Keratinocyte (primary cell): ENCODE measurements around the gene RAB1B. TPM values are rescaled to one million over a fixed set of nuclear protein-coding genes. Genes with fewer than 3 reads are reported as not detected.

Experiments used
- DNase-seq: peaks from one replicate; pipeline ENCODE4 v3.0.0-alpha.2; 2011; ENCODE audit warnings: low read depth, missing footprints, low spot score
- FAIRE-seq: peaks from 2 replicates; lab custom pipeline; 2011; peaks lifted over from hg19 to GRCh38; lab: Jason Lieb, UNC
- H2AFZ ChIP-seq: 2 replicates; pipeline ENCODE4 v1.6.0; 2012; ENCODE audit warnings: low read length, control low read depth, inconsistent platforms; ENCODE audit not compliant: control insufficient read depth
- H3K27ac ChIP-seq: 2 replicates; pipeline ENCODE4 v1.5.1; 2011; ENCODE audit warnings: low read length; ENCODE audit not compliant: control insufficient read depth, insufficient read depth
- H3K27me3 ChIP-seq: 3 replicates; pipeline ENCODE4 v1.6.0; 2011; ENCODE audit warnings: low read length; ENCODE audit not compliant: control insufficient read depth, insufficient read depth; ENCODE audit errors: extremely low read depth
- H3K36me3 ChIP-seq, 2 experiments: 2 replicates in 1 of 2; 3 replicates in 1 of 2; pipeline ENCODE4 v1.5.1; 2011; ENCODE audit warnings: low read length in 2 of 2, mild to moderate bottlenecking in 1 of 2; ENCODE audit not compliant: control insufficient read depth in 2 of 2, insufficient read depth in 2 of 2; ENCODE audit errors: extremely low read depth in 1 of 2
- H3K4me1 ChIP-seq: 3 replicates; pipeline ENCODE4 v1.5.1; 2011; ENCODE audit warnings: low read length; ENCODE audit not compliant: control insufficient read depth, insufficient read depth; ENCODE audit errors: extremely low read depth
- H3K4me2 ChIP-seq: 3 replicates; pipeline ENCODE4 v1.6.0; 2011; ENCODE audit warnings: low read depth, low read length; ENCODE audit not compliant: control insufficient read depth, insufficient read depth; ENCODE audit errors: extremely low read depth
- H3K4me3 ChIP-seq, 3 experiments: fragments of 200-600 bp in 1 of 3; sonication (generic) in 1 of 3; 2 replicates in 2 of 3; 3 replicates in 1 of 3; pipeline ENCODE4 v1.5.1; 2011 to 2016; ENCODE audit warnings: low read length in 3 of 3, mild to moderate bottlenecking in 3 of 3, control low read depth in 2 of 3, inconsistent platforms in 1 of 3, low read depth in 1 of 3, mixed read lengths in 1 of 3, mixed run types in 1 of 3, moderate library complexity in 1 of 3; ENCODE audit not compliant: control insufficient read depth in 2 of 3, insufficient read depth in 2 of 3; ENCODE audit errors: extremely low read depth in 1 of 3
- H3K79me2 ChIP-seq: 2 replicates; pipeline ENCODE4 v1.6.0; 2012; ENCODE audit warnings: low read length; ENCODE audit not compliant: control insufficient read depth, insufficient read depth
- H3K9ac ChIP-seq: 3 replicates; pipeline ENCODE4 v1.6.0; 2011; ENCODE audit warnings: low read length; ENCODE audit not compliant: control insufficient read depth, insufficient read depth; ENCODE audit errors: extremely low read depth
- H3K9me1 ChIP-seq: 3 replicates; pipeline ENCODE4 v1.6.0; 2011; ENCODE audit warnings: low read length; ENCODE audit not compliant: control insufficient read depth, insufficient read depth; ENCODE audit errors: extremely low read depth
- H3K9me3 ChIP-seq: 2 replicates; pipeline ENCODE4 v1.5.1; 2012; ENCODE audit warnings: low read depth, low read length; ENCODE audit not compliant: control insufficient read depth
- H4K20me1 ChIP-seq: 3 replicates; pipeline ENCODE4 v1.6.0; 2011; ENCODE audit warnings: low read length; ENCODE audit not compliant: control insufficient read depth, insufficient read depth; ENCODE audit errors: extremely low read depth
- EZH2 ChIP-seq: IDR thresholded peaks from one replicate; pipeline ENCODE4 v1.6.1; 2012; ENCODE audit warnings: inconsistent platforms, mild to moderate bottlenecking, low read length, moderate library complexity
- dilution Hi-C: fragments of 300-500 bp; cut with MboI; formaldehyde crosslinking; loops from one replicate; pipeline ENCODE4 v1.7.0; 2020; ENCODE audit warnings: low sequenced_read_pairs; ENCODE audit not compliant: extremely low pct_ligation_motif_present
- polyA plus RNA-seq, 5 experiments: library from polyadenylated mRNA; depleted of rRNA in 3 of 5; stranded (reverse) in 3 of 5; stranded (forward) in 1 of 5; unstranded in 1 of 5; fragments of >200 nt; gene quantifications; 1 replicate in 1 of 5; 2 replicates in 3 of 5; 3 replicates in 1 of 5; pipeline versions ENCODE4 v1.2.1 to v1.2.3, GENCODE V29; 2011 to 2012; ENCODE audit warnings: missing spikeins in 2 of 5, low read depth in 1 of 5, low replicate concordance in 1 of 5
- TF ChIP-seq, protein P1 (sequence below), 3 experiments: IDR thresholded peaks in 1 of 3; conservative IDR thresholded peaks in 1 of 3; optimal IDR thresholded peaks in 1 of 3; 2 replicates in 2 of 3; 3 replicates in 1 of 3; pipeline versions ENCODE3 to v1.5.1; 2011; ENCODE audit warnings: low read length in 3 of 3, mild to moderate bottlenecking in 3 of 3, moderate library complexity in 2 of 3, control low read depth in 1 of 3, inconsistent platforms in 1 of 3; ENCODE audit not compliant: insufficient read depth in 2 of 3; ENCODE audit errors: extremely low read depth in 1 of 3

RAB1B gene
- polyA plus RNA-seq, 1 donor (not counting 4 experiments of a cell fraction or from before 2014, with no cell fraction given): 133 TPM

DNA sequence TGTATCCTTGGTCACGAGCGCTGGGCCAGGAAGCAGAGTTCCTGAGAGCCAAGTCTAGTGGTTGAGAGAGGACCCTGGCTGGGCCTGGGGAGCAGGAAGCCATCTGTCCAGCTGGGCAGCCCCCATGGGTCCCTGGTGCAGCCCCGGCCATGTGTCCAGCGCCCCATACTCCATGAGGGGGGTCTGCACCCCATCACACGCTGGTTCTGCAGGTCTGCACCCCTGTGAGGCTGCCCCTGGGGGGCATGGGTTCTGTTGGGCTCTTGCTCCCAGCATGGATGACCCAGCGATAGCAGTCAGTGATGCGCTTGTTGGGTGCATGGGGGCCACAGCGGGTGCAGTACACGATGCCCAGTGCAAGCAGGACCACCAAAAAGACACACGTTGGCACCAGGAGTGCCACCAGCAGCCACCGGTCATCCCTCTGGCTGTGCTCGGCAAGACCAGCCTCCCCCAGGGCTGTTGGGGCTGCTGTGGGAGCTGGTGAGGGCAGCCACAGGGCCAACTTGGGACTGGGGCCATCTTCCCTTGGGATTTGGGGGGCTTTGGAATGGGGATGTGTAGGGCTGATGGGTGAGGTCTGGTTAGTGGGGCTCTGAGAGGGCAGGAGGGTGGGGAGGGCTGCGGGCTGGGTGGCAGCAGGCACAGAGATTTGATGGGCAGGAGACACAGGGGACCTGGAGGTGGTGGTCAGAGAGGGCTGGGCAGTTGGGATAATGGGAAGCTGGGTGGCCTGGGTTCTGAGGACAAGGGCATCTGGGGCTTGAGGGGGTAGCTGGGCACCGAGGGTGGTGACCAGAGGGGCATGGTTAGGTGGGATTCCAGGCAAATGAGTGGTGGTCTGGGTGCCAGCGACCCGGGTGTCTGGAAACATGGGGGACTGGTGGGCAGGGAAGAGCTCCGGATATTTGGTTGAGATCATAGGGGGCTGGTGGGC lies 46.4 kb downstream of the RAB1B start:
- FAIRE-seq (no peak), DNase-seq (no peak)
- H3K27ac ChIP-seq: no peak overlapping the region
- no peaks in the 10 kb centered on the region for H3K9me3 ChIP-seq
- peaks cover 16% of the 10 kb centered on the region for H3K4me1 ChIP-seq
- H3K36me3 ChIP-seq: no peaks in the 10 kb centered on the region
- no peaks in the 10 kb centered on the region for H4K20me1 ChIP-seq
- H3K79me2 ChIP-seq: no peaks in the 10 kb centered on the region
- dilution Hi-C loops: no loop called here
- no peak overlapping the region for H2AFZ ChIP-seq
- TF ChIP-seq, protein P1, sequence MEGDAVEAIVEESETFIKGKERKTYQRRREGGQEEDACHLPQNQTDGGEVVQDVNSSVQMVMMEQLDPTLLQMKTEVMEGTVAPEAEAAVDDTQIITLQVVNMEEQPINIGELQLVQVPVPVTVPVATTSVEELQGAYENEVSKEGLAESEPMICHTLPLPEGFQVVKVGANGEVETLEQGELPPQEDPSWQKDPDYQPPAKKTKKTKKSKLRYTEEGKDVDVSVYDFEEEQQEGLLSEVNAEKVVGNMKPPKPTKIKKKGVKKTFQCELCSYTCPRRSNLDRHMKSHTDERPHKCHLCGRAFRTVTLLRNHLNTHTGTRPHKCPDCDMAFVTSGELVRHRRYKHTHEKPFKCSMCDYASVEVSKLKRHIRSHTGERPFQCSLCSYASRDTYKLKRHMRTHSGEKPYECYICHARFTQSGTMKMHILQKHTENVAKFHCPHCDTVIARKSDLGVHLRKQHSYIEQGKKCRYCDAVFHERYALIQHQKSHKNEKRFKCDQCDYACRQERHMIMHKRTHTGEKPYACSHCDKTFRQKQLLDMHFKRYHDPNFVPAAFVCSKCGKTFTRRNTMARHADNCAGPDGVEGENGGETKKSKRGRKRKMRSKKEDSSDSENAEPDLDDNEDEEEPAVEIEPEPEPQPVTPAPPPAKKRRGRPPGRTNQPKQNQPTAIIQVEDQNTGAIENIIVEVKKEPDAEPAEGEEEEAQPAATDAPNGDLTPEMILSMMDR (optimal IDR thresholded peaks at IDR 0.05 in 1 of 3, IDR thresholded peaks at IDR 0.05 in 1 of 3, conservative IDR thresholded peaks at IDR 0.05 in 1 of 3; ENCODE audit: extremely low read depth in 1 of 3, insufficient read depth in 2 of 3, low read length in 3 of 3): no peak
- no peak for TF ChIP-seq EZH2
- no peaks in the 10 kb centered on the region for H3K9me1 ChIP-seq
- H3K27me3 ChIP-seq: peaks cover 13% of the 10 kb centered on the region
- H3K4me3 ChIP-seq: no peak overlapping the region
- no peak overlapping the region for H3K9ac ChIP-seq
- no peak overlapping the region for H3K4me2 ChIP-seq

GRCh38 chr11:66315498-66315885 lies 47.1 kb downstream of the RAB1B start:
- FAIRE-seq (no peak), DNase-seq (no peak)
- Histone ChIP-seq H3K4me2 (no peak overlapping the region), H3K4me3 (no peak overlapping the region), H3K9ac (no peak overlapping the region), H3K79me2 (no peaks in the 10 kb centered on the region), H3K36me3 (no peaks in the 10 kb centered on the region), H3K27me3 (peaks cover 11% of the 10 kb centered on the region), H3K4me1 (peaks cover 16% of the 10 kb centered on the region), H4K20me1 (no peaks in the 10 kb centered on the region), H3K9me3 (no peaks in the 10 kb centered on the region), H3K27ac (no peak overlapping the region), H2AFZ (no peak overlapping the region), H3K9me1 (no peaks in the 10 kb centered on the region)
- dilution Hi-C loops: no loop called here
- TF ChIP-seq, protein P1 (optimal IDR thresholded peaks at IDR 0.05 in 1 of 3, IDR thresholded peaks at IDR 0.05 in 1 of 3, conservative IDR thresholded peaks at IDR 0.05 in 1 of 3; ENCODE audit: extremely low read depth in 1 of 3, insufficient read depth in 2 of 3, low read length in 3 of 3): no peak
- TF ChIP-seq EZH2: no peak
